Natural killer cell (primary cell): ENCODE results near the gene DPY19L1. TPM values are rescaled to one million over a fixed set of nuclear protein-coding genes. Genes with fewer than 3 reads are reported as not detected.

Experiments used
- ATAC-seq, 3 donors: fragments of 150-1000 bp in 2 of 3; fragments of 200-7000 bp in 1 of 3; cut with Tn5 transposase; 1 replicate in 1 of 3; 2 replicates in 2 of 3; pipeline ENCODE4 v1.10.0; 2021; ENCODE audit warnings: mild to moderate bottlenecking in 2 of 3, moderate library complexity in 2 of 3
- DNase-seq, 2 donors: peaks; one replicate each; pipeline versions ENCODE4 v3.0.0 to v3.0.0-alpha.2; 2013 to 2021; ENCODE audit warnings: mixed read lengths in 1 of 2
- H3K27ac ChIP-seq: one replicate; pipeline ENCODE4 v1.5.1; 2013; ENCODE audit warnings: mild to moderate bottlenecking, low read length
- H3K27me3 ChIP-seq: one replicate; pipeline ENCODE4 v1.6.1; 2013; ENCODE audit warnings: low read length; ENCODE audit not compliant: control insufficient read depth, insufficient read depth
- H3K36me3 ChIP-seq: one replicate; pipeline ENCODE4 v1.6.1; 2013; ENCODE audit warnings: low read length; ENCODE audit not compliant: control insufficient read depth, insufficient read depth
- H3K4me1 ChIP-seq: one replicate; pipeline ENCODE4 v1.6.1; 2013; ENCODE audit warnings: low read length; ENCODE audit not compliant: control insufficient read depth, insufficient read depth
- H3K4me3 ChIP-seq: one replicate; pipeline ENCODE4 v1.5.1; 2013; ENCODE audit warnings: low read length
- H3K9me3 ChIP-seq: one replicate; pipeline ENCODE4 v1.6.1; 2013; ENCODE audit warnings: low read length; ENCODE audit not compliant: control insufficient read depth, insufficient read depth
- H3K27ac Mint-ChIP-seq, 2 donors: one replicate each; pipeline ENCODE4 v1.8.0; 2022; ENCODE audit warnings: mild to moderate bottlenecking in 2 of 2, mixed read lengths in 2 of 2, moderate library complexity in 1 of 2
- H3K27me3 Mint-ChIP-seq, 2 donors: one replicate each; pipeline ENCODE4 v1.8.0; 2022; ENCODE audit warnings: low read depth in 2 of 2, mixed read lengths in 2 of 2
- H3K36me3 Mint-ChIP-seq: one replicate; pipeline ENCODE4 v1.8.0; 2022; ENCODE audit warnings: mixed read lengths
- H3K4me1 Mint-ChIP-seq, 2 donors: one replicate each; pipeline ENCODE4 v1.8.0; 2022; ENCODE audit warnings: mixed read lengths in 2 of 2
- H3K4me3 Mint-ChIP-seq: one replicate; pipeline ENCODE4 v1.8.0; 2022; ENCODE audit warnings: mild to moderate bottlenecking, moderate library complexity, mixed read lengths
- H3K9me3 Mint-ChIP-seq, 2 donors: one replicate each; pipeline ENCODE4 v1.8.0; 2022; ENCODE audit warnings: mixed read lengths in 2 of 2
- WGBS: methylation state at CpG from one replicate; pipeline ENCODE4 v1.1.7; 2013; ENCODE audit warnings: missing lambda C conversion rate; ENCODE audit not compliant: insufficient coverage; 5-methylcytosine and 5-hydroxymethylcytosine counted together
- intact Hi-C: fragments of 100-400 bp; cut with micrococcal nuclease; formaldehyde crosslinking; loops from one replicate; pipeline ENCODE4 v1.14.2; 2022
- total RNA-seq, 4 donors: library from RNA; stranded (reverse); fragments of 120-200 nt in 1 of 4; gene quantifications; one replicate each; pipeline versions ENCODE4 v1.2.3 to v1.2.4, GENCODE V29; 2013 to 2022
- TF ChIP-seq, protein P1 (sequence below): fragments of 200-600 bp; IDR thresholded peaks from one replicate; pipeline ENCODE4 v1.8.0; 2022; ENCODE audit warnings: antibody characterized with exemption

The DPY19L1 gene
- total RNA-seq, 3 donors from 2014 or later (not counting 1 experiment from before 2014, with no cell fraction given) = 13.9 to 25.1 (median 21.7) TPM

DNA sequence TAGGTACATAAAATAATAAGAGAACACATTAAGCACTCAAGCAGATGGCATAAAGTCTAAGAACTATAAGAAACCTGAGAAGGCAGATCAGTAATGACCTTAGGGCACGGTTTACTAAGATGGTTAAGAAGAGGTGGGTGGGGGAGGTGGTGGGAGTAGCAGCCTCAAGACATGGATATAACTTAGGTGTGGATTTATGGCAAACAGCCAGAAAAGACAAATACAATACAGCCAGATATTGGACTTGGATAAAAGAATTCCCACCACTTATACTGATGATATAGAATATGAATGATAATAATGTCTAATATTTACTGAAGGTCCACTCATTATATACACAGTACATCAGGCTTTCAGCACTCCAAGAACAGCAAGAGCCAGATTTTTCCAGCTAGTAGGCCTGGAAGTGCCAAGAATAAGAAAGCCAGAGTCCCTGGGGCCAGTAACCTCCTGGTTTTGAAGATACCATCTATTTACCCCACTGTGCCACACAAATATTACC, 11.9 kb downstream of the DPY19L1 start:
- intact Hi-C loops = no loop called here
- no peaks in the 10 kb centered on the region for H3K27me3 Mint-ChIP-seq
- no peaks in the 10 kb centered on the region for H3K9me3 ChIP-seq
- H3K4me1 Mint-ChIP-seq = peaks cover 11 to 17% of the 10 kb centered on the region in 2 donors
- no peaks in the 10 kb centered on the region for H3K36me3 Mint-ChIP-seq
- H3K27me3 ChIP-seq = no peaks in the 10 kb centered on the region
- no peak overlapping the region for H3K27ac ChIP-seq
- H3K36me3 ChIP-seq = no peaks in the 10 kb centered on the region
- no peaks in the 10 kb centered on the region for H3K9me3 Mint-ChIP-seq
- TF ChIP-seq, protein P1, sequence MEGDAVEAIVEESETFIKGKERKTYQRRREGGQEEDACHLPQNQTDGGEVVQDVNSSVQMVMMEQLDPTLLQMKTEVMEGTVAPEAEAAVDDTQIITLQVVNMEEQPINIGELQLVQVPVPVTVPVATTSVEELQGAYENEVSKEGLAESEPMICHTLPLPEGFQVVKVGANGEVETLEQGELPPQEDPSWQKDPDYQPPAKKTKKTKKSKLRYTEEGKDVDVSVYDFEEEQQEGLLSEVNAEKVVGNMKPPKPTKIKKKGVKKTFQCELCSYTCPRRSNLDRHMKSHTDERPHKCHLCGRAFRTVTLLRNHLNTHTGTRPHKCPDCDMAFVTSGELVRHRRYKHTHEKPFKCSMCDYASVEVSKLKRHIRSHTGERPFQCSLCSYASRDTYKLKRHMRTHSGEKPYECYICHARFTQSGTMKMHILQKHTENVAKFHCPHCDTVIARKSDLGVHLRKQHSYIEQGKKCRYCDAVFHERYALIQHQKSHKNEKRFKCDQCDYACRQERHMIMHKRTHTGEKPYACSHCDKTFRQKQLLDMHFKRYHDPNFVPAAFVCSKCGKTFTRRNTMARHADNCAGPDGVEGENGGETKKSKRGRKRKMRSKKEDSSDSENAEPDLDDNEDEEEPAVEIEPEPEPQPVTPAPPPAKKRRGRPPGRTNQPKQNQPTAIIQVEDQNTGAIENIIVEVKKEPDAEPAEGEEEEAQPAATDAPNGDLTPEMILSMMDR = no peak
- no peaks in the 10 kb centered on the region for H3K4me1 ChIP-seq
- no peak overlapping the region for H3K4me3 ChIP-seq
- whole genome bisulfite sequencing = 93% methylated on average over 1 of the region's 1 CpG
- DNase-seq (no peak), ATAC-seq (no peak)
- H3K27ac Mint-ChIP-seq = no peak overlapping the region
- H3K4me3 Mint-ChIP-seq = no peak overlapping the region

DNA sequence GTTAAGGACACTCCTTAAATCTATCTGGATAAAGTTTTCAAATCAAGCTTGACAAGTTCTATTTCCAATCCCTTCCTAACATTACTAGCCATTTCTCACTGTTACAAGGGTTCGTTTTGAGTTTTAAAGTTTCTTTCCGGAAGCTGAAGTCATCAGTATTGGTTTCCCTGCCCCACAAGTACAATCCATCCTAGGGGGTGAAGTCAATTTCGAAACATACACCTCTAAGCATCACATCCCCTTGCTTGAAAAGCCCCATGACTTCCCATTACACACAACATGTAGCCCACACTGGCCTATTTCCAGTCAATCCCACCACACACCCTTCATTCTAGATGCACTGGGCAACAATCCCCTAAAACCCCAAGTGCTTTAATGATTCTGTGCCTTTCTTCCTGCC, 13.0 kb downstream of the DPY19L1 start:
- TF ChIP-seq, protein P1 = no peak
- H3K4me1 ChIP-seq = no peaks in the 10 kb centered on the region
- H3K27ac ChIP-seq = no peak overlapping the region
- Mint-ChIP-seq H3K27ac (no peak overlapping the region), H3K9me3 (no peaks in the 10 kb centered on the region), H3K36me3 (no peaks in the 10 kb centered on the region), H3K4me1 (peaks cover 13 to 20% of the 10 kb centered on the region in 2 donors), H3K27me3 (no peaks in the 10 kb centered on the region), H3K4me3 (no peak overlapping the region)
- intact Hi-C loops = no loop called here
- no peaks in the 10 kb centered on the region for H3K9me3 ChIP-seq
- ATAC-seq (no peak), DNase-seq (no peak)
- no peak overlapping the region for H3K4me3 ChIP-seq
- H3K36me3 ChIP-seq = no peaks in the 10 kb centered on the region
- no peaks in the 10 kb centered on the region for H3K27me3 ChIP-seq
- WGBS = 95% methylated on average over 3 of the region's 3 CpGs

DNA sequence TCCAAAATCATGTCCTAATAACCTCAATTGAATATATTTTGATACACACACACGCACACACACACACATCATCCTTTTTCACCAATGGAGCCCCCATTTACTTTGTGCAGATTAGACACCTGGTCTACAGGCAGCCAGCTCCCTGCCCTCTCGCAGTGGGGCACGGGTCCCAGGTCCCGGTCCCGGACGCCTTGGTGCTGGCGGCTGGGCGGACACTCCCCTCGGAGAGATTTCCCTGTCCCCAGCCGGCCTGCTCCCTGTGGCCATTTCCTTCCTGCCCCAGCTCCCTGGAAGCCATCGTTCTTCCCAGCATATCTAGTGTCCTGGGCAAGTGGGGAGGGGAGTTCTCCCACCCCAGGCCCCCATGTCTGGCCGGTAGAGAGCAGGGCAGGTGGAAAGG, 14.6 kb downstream of the DPY19L1 start:
- Histone ChIP-seq H3K4me3 (no peak overlapping the region), H3K4me1 (no peaks in the 10 kb centered on the region), H3K36me3 (no peaks in the 10 kb centered on the region), H3K9me3 (no peaks in the 10 kb centered on the region), H3K27ac (no peak overlapping the region), H3K27me3 (no peaks in the 10 kb centered on the region)
- 98% methylated on average over 12 of the region's 12 CpGs for WGBS
- Mint-ChIP-seq H3K27ac (no peak overlapping the region), H3K9me3 (no peaks in the 10 kb centered on the region), H3K27me3 (no peaks in the 10 kb centered on the region), H3K4me1 (peaks cover 17 to 19% of the 10 kb centered on the region in 2 donors), H3K36me3 (no peaks in the 10 kb centered on the region), H3K4me3 (no peak overlapping the region)
- no peak for ATAC-seq
- TF ChIP-seq, protein P1 = no peak
- intact Hi-C loops = no loop called here
- DNase-seq = no peak

DNA sequence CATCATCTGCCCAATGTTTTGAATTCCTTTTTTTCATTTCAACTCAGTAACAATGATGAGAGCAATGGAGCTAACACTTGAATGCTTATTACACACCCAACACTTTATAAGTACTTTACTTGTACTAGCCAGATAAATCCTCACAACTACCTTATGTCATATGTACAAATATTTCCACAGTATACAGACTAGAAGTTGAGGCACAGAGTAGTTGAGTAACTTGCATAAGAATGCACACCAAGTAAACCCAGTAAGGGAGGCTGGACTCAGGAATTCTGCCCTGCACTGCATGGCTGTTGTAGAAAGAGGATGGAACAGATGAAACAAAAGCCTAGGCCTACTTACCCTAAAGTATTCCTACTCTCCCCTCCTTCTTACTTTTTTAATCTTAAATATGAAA, 15.8 kb downstream of the DPY19L1 start:
- no peaks in the 10 kb centered on the region for H3K27me3 Mint-ChIP-seq
- no peaks in the 10 kb centered on the region for H3K9me3 ChIP-seq
- H3K27ac Mint-ChIP-seq = no peak overlapping the region
- peaks cover 17 to 19% of the 10 kb centered on the region in 2 donors for H3K4me1 Mint-ChIP-seq
- no peak overlapping the region for H3K4me3 ChIP-seq
- peaks cover 2% of the 10 kb centered on the region for H3K36me3 ChIP-seq
- no peak overlapping the region for H3K4me3 Mint-ChIP-seq
- no peaks in the 10 kb centered on the region for H3K4me1 ChIP-seq
- no peaks in the 10 kb centered on the region for H3K9me3 Mint-ChIP-seq
- H3K27ac ChIP-seq = no peak overlapping the region
- H3K36me3 Mint-ChIP-seq = peaks cover 3% of the 10 kb centered on the region
- intact Hi-C loops = no loop called here
- TF ChIP-seq, protein P1 = no peak
- no peaks in the 10 kb centered on the region for H3K27me3 ChIP-seq
- ATAC-seq = no peak
- DNase-seq = no peak
